ENCODE results near the gene SGSM2.

The SGSM2 gene

GRCh38 chr17:2427215-2427614 is 89.9 kb downstream of the SGSM2 start:
- DNase-seq, result no peak

GRCh38 chr17:2427910-2428309 is 90.6 kb downstream of the SGSM2 start:
- no peak for DNase-seq

All from inflammatory macrophage (primary cell).